MG63 (cell line): Measurements from ENCODE around the gene NFATC2. TPM values are rescaled to one million over a fixed set of nuclear protein-coding genes. Genes with fewer than 3 reads are reported as not detected.
"Not testable (repeated sequence)": the region's sequence is repeated elsewhere in the genome, so short reads cannot be mapped to it uniquely, and the experiment has no call there.

Source experiments
- DNase-seq: peaks from one replicate; pipeline ENCODE4 v3.0.0-alpha.2; 2020
- H3K27me3 ChIP-seq: fragments of 250-450 bp; sonication (Bioruptor Pico); 2 replicates; pipeline ENCODE4 v1.5.1; 2020; ENCODE audit warnings: mild to moderate bottlenecking, moderate library complexity
- H3K36me3 ChIP-seq: fragments of 250-450 bp; sonication (Bioruptor Pico); 2 replicates; pipeline ENCODE4 v1.5.1; 2020; ENCODE audit warnings: mild to moderate bottlenecking, moderate library complexity
- H3K4me3 ChIP-seq: fragments of 250-450 bp; sonication (Bioruptor Pico); 2 replicates; pipeline ENCODE4 v1.5.1; 2020; ENCODE audit warnings: mild to moderate bottlenecking, moderate library complexity
- H3K9me3 ChIP-seq: fragments of 250-450 bp; sonication (Bioruptor Pico); 2 replicates; pipeline ENCODE4 v1.5.1; 2020; ENCODE audit warnings: mild to moderate bottlenecking, moderate library complexity
- total RNA-seq: library from RNA; depleted of rRNA; stranded (reverse); fragments of >200 nt; shearing (Covaris generic); gene quantifications from 2 replicates; pipeline ENCODE4 v1.2.3, GENCODE V29; 2014; ENCODE audit warnings: low replicate concordance

NFATC2 gene
- total RNA-seq, 1 experiment from 2014 or later: not detected

DNA sequence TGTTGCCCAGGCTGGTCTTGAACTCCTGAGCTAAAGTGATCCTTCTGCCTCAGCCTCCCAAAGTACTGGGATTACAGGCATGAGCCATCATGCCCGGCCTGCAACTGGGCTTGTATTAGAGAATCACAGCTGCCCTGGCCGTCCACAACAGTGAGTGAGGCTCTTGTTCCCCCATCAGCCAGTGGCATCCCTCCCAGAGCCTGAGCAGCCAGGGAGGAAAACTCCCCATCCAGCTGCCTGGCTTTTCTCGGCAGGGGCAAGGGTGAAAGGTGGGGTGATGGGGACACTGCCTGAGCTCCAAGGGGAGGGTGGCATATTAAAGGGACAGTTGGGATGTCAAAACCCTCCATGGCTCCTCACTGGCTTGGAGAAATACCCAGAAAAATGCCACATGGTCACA lies 185.6 kb downstream of the NFATC2 start:
- H3K4me3 ChIP-seq: no peak overlapping the region
- H3K36me3 ChIP-seq: no peaks in the 10 kb centered on the region
- no peaks in the 10 kb centered on the region for H3K9me3 ChIP-seq
- H3K27me3 ChIP-seq: no peaks in the 10 kb centered on the region
- DNase-seq: no peak

DNA sequence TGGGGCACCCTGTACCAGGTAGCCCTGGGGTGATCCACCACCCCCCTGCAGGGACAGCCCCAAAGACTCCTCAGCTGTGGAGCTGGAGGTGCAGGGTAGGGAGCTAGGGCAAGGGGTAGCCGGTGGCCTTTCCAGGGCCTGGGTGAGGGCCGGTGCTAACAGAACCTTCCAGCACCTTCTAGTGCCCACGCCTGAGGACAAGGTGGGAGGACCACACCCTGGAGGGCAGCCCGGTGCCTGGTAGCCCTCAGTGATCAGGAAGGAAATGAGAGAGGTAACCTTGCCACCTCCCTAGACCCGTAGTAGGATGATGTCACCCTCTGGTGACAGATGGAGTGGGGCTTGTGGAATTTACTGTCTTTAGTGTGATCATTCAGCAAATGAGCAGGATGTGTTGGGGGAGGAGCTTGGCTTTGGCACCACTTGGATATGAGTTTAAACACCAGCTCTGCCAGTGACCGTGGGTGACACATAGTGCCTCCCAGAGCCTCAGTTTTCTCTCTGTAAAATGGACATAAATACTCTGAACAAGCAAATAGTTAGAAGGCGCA lies 187.7 kb downstream of the NFATC2 start:
- H3K27me3 ChIP-seq: no peaks in the 10 kb centered on the region
- DNase-seq: peak; percentile 72
- H3K4me3 ChIP-seq: no peak overlapping the region
- no peaks in the 10 kb centered on the region for H3K36me3 ChIP-seq
- no peaks in the 10 kb centered on the region for H3K9me3 ChIP-seq

DNA sequence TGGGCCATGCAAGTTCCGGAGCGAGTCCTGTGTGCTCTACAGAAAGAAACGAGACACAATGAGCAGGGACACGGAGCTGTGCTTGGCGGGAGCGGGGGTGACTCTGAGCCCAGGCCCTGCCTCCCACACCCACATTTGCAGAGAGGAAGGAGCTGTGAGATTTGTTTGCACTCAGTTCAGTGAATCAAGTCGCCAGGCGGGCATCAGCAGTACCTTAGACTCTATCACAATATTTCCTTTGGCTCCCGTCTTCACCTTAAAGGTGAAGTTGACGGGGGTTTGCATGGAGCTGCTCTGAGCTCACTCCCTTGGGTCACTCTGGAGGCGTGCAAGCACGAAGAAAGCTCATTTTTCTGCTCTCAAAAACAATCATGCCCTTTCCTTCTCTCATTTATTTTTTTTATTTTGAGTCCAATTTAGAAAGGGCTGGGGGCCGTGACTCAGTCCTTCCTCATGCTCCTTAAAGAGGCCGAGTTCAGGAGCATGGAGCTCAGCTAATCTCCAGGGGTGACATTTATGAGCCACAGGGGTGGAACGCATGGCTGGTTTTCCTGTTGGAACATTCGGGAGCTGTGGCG lies 188.2 kb downstream of the NFATC2 start:
- Histone ChIP-seq H3K36me3 (no peaks in the 10 kb centered on the region), H3K27me3 (no peaks in the 10 kb centered on the region), H3K9me3 (no peaks in the 10 kb centered on the region), H3K4me3 (no peak overlapping the region)
- peak; percentile 55 for DNase-seq

DNA sequence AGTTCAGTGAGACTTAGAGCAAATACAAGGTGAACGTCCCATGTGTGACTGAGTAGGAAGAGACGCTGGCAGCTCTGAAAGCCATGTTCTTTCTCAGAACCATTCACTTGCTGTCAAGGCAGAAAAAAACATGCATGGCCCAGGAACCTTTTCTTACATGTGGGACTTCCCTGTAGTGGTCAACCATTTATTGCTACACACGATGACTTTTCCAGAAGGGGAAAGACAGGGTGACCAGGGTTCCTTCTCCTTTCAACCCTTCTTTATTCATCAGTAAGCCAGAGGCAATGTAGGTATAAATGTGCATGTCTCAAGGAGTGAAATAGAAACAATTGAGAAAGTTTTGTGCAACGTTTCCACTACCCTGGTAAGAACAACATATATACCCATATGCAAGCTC lies 189.0 kb downstream of the NFATC2 start:
- Histone ChIP-seq H3K4me3 (no peak overlapping the region), H3K36me3 (no peaks in the 10 kb centered on the region), H3K27me3 (no peaks in the 10 kb centered on the region), H3K9me3 (no peaks in the 10 kb centered on the region)
- DNase-seq: no peak

DNA sequence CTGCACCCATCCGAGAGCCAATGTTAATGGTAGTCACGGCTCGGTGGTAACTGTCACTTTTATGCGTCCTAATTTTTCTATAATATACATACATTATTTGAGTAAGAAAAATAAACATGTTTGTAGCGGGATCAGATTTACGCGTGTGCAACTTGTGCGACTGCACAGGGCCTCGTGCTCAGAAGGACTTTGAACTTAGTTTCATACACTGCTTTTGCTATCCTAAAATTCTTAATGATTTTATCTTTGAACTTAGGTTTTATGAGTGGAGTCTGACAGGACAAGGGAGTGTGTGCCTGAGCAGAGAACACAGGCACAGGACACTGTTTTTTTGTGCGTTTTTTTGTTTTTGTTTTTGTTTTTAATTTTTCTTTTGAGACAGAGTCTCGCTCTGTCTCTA lies 189.7 kb downstream of the NFATC2 start:
- Histone ChIP-seq H3K36me3 (no peaks in the 10 kb centered on the region), H3K4me3 (no peak overlapping the region), H3K27me3 (no peaks in the 10 kb centered on the region), H3K9me3 (no peaks in the 10 kb centered on the region)
- no peak for DNase-seq

DNA sequence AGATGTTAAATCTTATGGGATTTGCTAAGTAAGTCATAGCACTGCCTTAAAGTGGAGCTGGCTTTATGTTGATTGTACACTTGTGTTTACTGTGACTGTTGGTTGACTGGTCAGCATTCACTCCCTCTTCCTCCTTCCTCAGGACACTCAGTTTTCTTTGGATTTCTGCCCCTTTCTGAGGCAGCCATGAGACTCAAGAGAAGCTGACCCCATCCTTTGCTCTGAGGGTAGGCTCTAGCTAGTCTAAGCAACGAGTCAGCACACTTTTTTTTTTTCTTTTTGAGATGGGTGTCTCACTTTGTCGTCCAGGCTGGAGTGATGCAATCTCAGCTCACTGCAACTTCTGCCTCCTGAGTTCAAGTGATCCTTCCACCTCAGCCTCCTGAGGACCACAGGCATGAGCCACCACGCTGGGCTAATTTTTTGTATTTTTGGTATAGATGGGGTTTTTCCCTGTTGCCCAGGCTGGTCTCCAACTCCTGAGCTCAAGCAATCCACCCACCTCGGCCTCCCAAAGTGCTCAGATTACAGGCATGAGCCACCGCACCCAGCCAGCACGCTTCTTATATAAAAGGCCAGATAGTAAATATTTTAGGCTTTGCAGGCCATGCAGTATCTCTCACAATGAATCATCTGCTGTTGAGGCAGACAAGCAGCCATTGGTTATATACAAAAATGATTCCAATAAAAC lies 191.4 kb downstream of the NFATC2 start:
- no peaks in the 10 kb centered on the region for H3K27me3 ChIP-seq
- no peaks in the 10 kb centered on the region for H3K9me3 ChIP-seq
- H3K36me3 ChIP-seq: no peaks in the 10 kb centered on the region
- DNase-seq: peak; percentile 94
- no peak overlapping the region for H3K4me3 ChIP-seq

DNA sequence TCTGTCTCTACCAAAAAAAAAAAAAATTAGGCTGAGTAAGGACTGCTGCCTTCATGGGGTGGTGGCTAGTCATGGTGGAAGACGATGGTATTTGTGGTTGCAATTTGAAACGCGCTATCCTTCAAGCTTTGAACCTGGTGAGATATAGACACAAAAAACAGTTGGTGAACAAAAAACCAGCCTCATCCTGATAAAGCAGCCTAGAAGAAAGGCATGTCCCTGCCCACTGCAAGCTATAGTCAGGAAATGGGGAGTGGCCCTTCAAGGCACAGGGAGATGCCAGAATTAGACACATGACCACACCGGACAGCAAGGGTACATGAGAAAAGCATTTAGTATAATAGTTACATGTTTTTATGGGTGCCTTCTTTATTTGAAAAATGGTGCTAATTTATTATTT lies 193.6 kb downstream of the NFATC2 start:
- Histone ChIP-seq H3K9me3 (no peaks in the 10 kb centered on the region), H3K36me3 (no peaks in the 10 kb centered on the region), H3K4me3 (no peak overlapping the region), H3K27me3 (no peaks in the 10 kb centered on the region)
- no peak for DNase-seq

DNA sequence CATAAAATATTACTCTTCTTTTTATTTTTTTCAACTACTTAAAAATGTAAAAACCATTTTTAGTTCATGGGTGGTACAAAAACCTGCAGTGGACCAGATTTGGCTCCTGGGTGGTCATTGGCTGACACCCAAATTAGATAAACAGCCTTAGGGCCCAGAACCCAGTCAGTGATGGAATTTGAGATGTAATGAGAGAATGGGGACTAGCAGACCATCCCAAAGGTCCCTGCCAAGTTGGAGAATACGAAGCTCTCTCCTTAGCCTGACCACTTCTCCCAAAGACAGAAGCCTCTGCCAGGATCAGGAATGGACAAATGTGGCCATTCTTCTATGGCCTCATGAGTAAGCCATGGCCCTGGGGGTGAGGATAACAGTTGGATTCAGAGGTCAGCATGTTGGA lies 194.7 kb downstream of the NFATC2 start:
- DNase-seq: no peak
- H3K27me3 ChIP-seq: no peaks in the 10 kb centered on the region
- H3K9me3 ChIP-seq: no peaks in the 10 kb centered on the region; the same call in 1 of the 2 replicates
- no peak overlapping the region for H3K4me3 ChIP-seq
- H3K36me3 ChIP-seq: no peaks in the 10 kb centered on the region

DNA sequence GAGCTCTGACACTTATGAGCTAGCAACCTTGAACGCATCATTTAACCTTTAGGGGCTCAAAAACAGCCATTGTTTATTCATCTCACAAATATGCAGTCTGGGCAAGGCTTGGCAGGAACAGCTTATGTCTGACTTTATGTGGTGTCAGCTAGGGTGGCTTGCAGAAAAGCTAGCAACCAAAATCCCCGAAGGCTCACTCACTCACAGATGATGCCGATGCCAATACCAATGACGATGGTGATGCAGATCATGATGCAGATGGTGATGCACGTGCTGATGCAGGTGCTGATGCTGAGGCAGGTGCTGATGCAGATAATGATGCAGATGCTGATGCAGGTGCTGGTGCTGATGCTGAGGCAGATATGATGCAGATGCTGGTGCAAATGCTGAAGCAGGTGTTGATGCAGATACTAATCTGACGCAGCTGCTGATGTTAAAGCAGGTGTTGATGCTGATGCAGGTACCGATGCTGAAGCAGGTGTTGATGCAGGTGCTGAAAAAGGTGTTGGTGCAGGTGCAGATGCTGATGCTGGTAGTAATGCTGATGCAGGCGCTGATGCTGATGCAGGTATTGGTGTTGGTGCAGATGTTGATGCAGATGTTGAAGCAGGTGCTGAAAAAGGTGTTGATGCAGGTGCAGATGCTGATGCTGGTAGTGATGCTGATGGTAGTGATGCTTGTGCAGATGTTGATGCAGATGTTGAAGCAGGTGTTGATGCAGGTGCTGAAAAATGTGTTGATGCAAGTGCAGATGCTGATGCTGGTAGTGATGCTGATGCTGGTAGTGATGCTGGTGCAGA lies 195.6 kb downstream of the NFATC2 start:
- Histone ChIP-seq H3K4me3 (no peak overlapping the region), H3K36me3 (no peaks in the 10 kb centered on the region), H3K27me3 (no peaks in the 10 kb centered on the region), H3K9me3 (no peaks in the 10 kb centered on the region; the same call in 1 of the 2 replicates)
- DNase-seq: peak; percentile 93

DNA sequence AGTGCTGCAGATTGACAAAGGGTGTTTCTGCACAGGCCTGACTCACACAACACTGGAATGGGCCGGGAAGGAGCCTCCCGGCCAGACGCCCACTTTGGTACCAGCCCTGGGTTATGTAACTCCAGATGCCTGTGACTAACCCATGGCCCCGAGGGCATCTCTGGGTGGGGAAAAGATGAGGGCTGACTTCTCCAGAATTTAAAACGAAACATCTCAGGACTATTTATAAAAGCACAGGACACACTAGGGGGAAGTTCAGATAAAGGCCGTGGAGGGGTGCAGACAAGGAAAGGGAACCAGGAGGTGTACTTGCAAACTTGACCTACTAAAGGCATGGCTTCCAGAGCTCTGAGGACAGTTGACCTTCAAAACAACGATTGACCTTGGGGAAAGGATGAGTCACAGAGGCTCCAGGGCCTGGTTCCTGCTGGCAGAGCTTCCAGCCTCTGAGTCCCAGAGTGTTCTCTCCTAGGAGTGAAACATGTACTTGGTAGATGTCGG lies 196.9 kb downstream of the NFATC2 start:
- no peaks in the 10 kb centered on the region for H3K27me3 ChIP-seq
- H3K36me3 ChIP-seq: no peaks in the 10 kb centered on the region
- H3K4me3 ChIP-seq: no peak overlapping the region
- DNase-seq: peak; percentile 93
- no peaks in the 10 kb centered on the region; the same call in 1 of the 2 replicates for H3K9me3 ChIP-seq

DNA sequence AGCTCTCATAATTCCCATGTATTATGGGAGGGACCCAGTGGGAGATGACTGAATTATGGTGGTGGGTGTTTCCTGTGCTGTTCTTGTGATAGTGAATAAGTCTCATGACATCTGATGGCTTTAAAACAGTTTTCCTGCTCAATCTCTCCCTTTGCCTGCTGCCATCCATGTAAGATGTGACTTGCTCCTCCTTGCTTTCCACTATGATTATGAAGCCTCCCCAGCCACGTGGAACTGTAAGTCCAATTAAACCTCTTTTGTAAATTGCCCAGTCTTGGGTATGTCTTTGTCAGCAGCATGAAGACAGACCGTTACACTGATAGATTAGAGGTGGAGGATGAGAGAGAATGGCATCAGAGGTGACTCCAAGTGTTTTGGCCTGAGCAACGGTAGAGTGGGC lies 198.7 kb downstream of the NFATC2 start:
- not testable (repeated sequence) for H3K36me3 ChIP-seq

DNA sequence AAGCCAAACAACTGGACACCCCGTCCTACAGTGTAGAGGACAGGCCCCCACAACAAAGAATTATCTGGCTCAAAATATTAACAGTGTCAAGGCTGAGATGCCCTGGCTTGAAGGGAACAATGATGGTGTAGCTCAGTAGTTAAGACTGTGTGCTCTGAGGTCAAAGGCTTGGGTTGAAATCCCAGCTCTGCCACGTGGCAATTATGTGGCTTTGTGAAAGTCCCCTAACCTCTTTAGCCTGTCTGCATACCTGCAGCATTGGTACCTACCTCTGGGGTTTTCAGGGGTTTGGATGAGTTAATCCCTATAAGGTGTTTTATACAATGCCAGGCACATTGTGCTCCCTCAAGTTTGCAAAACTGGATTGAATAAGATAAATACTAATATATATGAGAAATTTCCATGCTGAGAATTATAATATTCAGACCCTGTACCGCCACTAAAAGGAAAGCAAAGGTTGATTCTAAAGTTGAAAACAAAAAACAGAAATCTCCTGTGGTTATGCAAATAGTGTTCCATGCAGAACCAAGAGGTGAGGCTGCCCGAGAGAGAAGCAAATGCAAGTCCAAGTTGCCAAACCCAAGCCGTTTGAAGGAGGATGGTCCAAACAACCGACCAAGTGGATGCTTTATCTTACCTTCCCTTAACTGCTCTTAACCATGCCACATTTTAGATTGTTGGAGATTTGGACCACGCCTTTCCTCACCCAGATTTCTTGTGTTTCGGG lies 199.8 kb downstream of the NFATC2 start:
- no peak for DNase-seq
- Histone ChIP-seq H3K4me3 (no peak overlapping the region), H3K27me3 (no peaks in the 10 kb centered on the region), H3K9me3 (no peaks in the 10 kb centered on the region; the same call in 1 of the 2 replicates), H3K36me3 (no peaks in the 10 kb centered on the region)

More for the DNA sequence above, 198.7 kb downstream of the NFATC2 start:
- H3K4me3 ChIP-seq, H3K9me3 ChIP-seq, H3K27me3 ChIP-seq, DNase-seq: not testable (repeated sequence)

DNA sequence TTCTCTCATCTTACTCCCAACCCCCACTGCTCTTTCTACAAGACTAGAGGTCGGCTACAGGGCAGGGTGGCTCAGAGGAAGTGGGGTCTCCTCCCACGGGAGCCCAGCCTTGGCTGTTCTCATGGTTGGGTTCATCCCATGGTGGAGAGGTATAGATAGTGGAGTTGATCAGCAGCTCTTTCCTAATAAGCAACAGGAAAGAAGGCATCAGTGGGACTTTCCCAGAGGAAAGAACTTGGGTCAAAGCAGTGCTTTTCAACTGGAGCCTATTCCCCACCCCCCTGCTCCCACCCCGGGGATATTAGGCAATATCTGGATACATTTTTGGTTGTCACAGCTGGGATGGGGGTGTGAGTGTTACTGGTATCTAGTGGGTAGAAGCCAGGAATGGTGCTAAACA lies 200.9 kb downstream of the NFATC2 start:
- Histone ChIP-seq H3K36me3 (no peaks in the 10 kb centered on the region), H3K4me3 (no peak overlapping the region), H3K27me3 (no peaks in the 10 kb centered on the region), H3K9me3 (no peaks in the 10 kb centered on the region; the same call in 1 of the 2 replicates)
- DNase-seq: no peak

DNA sequence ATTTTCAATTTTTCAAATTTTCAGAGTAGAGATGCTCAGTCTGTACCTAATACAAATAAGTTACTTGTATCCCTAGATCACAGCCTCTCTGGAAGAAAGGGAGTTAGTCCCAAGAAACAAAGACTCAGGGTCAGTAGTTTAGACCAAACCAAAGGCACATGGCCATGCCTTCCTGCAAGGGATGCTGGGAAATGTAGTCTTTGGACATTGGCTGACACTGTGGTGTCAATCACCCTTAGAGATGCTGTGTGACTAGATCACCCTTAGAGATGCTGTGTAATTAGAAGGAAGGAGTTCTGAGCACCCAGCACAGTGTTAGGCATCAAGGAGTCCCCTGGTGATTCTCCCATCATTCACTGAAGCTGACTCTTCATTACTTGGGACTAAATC lies 202.1 kb downstream of the NFATC2 start:
- no peak for DNase-seq
- Histone ChIP-seq H3K9me3 (no peaks in the 10 kb centered on the region; the same call in 1 of the 2 replicates), H3K36me3 (no peaks in the 10 kb centered on the region)

DNA sequence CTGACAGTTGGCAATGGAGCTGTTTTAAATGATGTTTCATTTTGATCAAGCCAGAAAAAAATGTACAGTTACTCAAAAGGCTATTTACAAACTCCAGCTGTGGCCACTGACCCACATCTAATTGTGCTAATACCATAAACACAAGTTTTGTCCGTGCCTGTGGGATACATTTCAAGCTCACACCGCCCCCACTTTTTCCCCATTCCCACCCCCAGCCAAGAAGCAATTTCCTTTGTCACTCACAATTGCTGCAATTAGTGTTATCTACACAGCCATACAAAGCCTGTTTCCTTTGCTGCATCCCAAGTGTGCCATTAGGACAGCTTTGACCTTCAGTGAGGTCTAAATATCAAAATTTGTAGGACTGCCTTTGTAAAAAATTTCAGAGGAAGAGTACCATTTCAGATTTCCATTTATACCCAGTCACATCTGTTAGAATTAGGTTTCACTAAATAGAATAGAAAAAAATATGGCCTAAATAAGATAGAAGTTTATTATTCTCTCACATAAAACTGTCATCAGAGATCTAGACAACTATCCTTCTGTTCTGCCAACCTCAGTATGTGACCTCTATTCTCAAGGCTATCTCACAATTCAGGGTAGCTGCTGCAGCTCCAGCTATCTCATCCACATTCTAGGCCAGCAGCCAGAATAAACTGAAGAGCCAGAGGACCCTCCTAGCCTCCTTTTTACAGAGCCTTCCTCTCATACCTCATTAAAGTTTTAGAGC lies 202.6 kb downstream of the NFATC2 start:
- H3K36me3 ChIP-seq: no peaks in the 10 kb centered on the region
- H3K27me3 ChIP-seq: no peaks in the 10 kb centered on the region
- peak; percentile 67 for DNase-seq
- H3K4me3 ChIP-seq: no peak overlapping the region
- H3K9me3 ChIP-seq: no peaks in the 10 kb centered on the region; the same call in 1 of the 2 replicates

More for the DNA sequence above, 202.1 kb downstream of the NFATC2 start:
- no peaks in the 10 kb centered on the region for H3K27me3 ChIP-seq
- H3K4me3 ChIP-seq: no peak overlapping the region
